Peyer's patch (tissue), 4 donors: ENCODE results near the gene CALN1. TPM values are rescaled to one million over a fixed set of nuclear protein-coding genes. Genes with fewer than 3 reads are reported as not detected.

Experiments used
- DNase-seq, 3 donors: peaks; one replicate each; pipeline ENCODE4 v3.0.0-alpha.2; 2017 to 2019
- H3K27ac ChIP-seq, 4 donors: fragments of 200-600 bp; sonication (generic); one replicate each; pipeline ENCODE4 v1.5.1; 2016 to 2019
- H3K27me3 ChIP-seq, 2 donors: fragments of 200-600 bp; sonication (generic); one replicate each; pipeline ENCODE4 v1.5.1; 2019
- H3K36me3 ChIP-seq, 3 donors: fragments of 200-600 bp; sonication (generic); one replicate each; pipeline ENCODE4 v1.5.1; 2016 to 2019
- H3K4me1 ChIP-seq, 4 donors: fragments of 200-600 bp; sonication (generic); one replicate each; pipeline ENCODE4 v1.5.1; 2016 to 2019
- H3K4me3 ChIP-seq, 4 donors: fragments of 200-600 bp; sonication (generic); 1 replicate in 3 of 4; 2 replicates in 1 of 4; pipeline ENCODE4 v1.5.1; 2016 to 2019; ENCODE audit warnings: mild to moderate bottlenecking in 1 of 4
- H3K9me3 ChIP-seq, 4 donors: fragments of 200-600 bp; sonication (generic); one replicate each; pipeline ENCODE4 v1.5.1; 2016 to 2019; ENCODE audit warnings: mild to moderate bottlenecking in 1 of 4
- CTCF ChIP-seq, 6 experiments: fragments of 450-650 bp in 4 of 6; fragments of 200-600 bp in 2 of 6; sonication (generic) in 1 of 6; IDR thresholded peaks; one replicate each; pipeline ENCODE4 v1.5.1; 2017 to 2019; ENCODE audit warnings: antibody characterized with exemption in 6 of 6, mild to moderate bottlenecking in 3 of 6, moderate library complexity in 1 of 6
- POLR2A ChIP-seq, 2 donors: fragments of 450-650 bp; IDR thresholded peaks; one replicate each; pipeline ENCODE4 v1.5.1; 2017; ENCODE audit warnings: antibody characterized with exemption in 2 of 2, mild to moderate bottlenecking in 2 of 2, moderate library complexity in 2 of 2
- total RNA-seq, 4 donors: library from RNA; depleted of rRNA; stranded (reverse); fragments of >200 nt; gene quantifications; one replicate each; pipeline ENCODE4 v1.1.0, GENCODE V29; 2016

Gene CALN1
- total RNA-seq, 4 donors from 2014 or later = 0.13 TPM; not detected in 3

GRCh38 chr7:72416846-72417245 lies 4.7 kb upstream of the CALN1 start:
- TF ChIP-seq POLR2A (IDR thresholded peaks at IDR 0.05) (no peak), CTCF (IDR thresholded peaks at IDR 0.05) (no peak)
- H3K9me3 ChIP-seq = no peaks in the 10 kb centered on the region
- no peaks in the 10 kb centered on the region for H3K36me3 ChIP-seq

GRCh38 chr7:72415586-72415985 lies 3.4 kb upstream of the CALN1 start:
- Histone ChIP-seq H3K9me3 (no peaks in the 10 kb centered on the region), H3K4me1 (no peaks in the 10 kb centered on the region), H3K4me3 (no peak overlapping the region), H3K27ac (no peak overlapping the region), H3K36me3 (no peaks in the 10 kb centered on the region), H3K27me3 (no peaks in the 10 kb centered on the region)
- no peak for TF ChIP-seq POLR2A (IDR thresholded peaks at IDR 0.05)
- TF ChIP-seq CTCF (IDR thresholded peaks at IDR 0.05) = no peak
- DNase-seq = no peak

More at GRCh38 chr7:72416846-72417245, 4.7 kb upstream of the CALN1 start:
- no peak for DNase-seq
- Histone ChIP-seq H3K4me3 (no peak overlapping the region), H3K27me3 (no peaks in the 10 kb centered on the region), H3K27ac (no peak overlapping the region), H3K4me1 (no peaks in the 10 kb centered on the region)

DNA sequence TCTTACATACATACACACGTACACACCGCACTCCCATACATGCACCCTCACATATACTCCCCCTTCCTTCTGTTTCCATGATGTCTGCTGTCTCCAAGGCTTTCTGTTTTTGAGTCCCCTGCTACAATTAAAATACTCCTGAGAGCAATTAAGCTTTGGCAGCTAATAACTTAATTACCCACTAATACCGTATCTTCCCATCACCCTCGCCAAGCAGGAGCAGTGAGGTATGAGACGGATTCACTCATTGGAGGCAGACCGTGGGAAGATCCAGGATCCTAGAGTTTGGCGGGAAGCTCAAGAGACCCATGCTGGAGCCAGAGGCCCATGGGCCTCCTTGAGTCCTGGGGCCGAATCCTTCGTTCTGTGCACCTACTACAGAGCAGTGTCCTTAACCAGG lies 1.7 kb upstream of the CALN1 start:
- H3K36me3 ChIP-seq = no peaks in the 10 kb centered on the region
- no peak overlapping the region for H3K4me3 ChIP-seq
- H3K4me1 ChIP-seq = no peaks in the 10 kb centered on the region
- H3K27ac ChIP-seq = no peak overlapping the region
- no peaks in the 10 kb centered on the region for H3K9me3 ChIP-seq
- no peaks in the 10 kb centered on the region for H3K27me3 ChIP-seq
- TF ChIP-seq CTCF (IDR thresholded peaks at IDR 0.05) = no peak
- no peak for TF ChIP-seq POLR2A (IDR thresholded peaks at IDR 0.05)
- no peak for DNase-seq

- Histone ChIP-seq H3K27ac (no peak overlapping the region), H3K36me3 (no peaks in the 10 kb centered on the region), H3K4me1 (no peaks in the 10 kb centered on the region), H3K9me3 (no peaks in the 10 kb centered on the region), H3K4me3 (no peak overlapping the region), H3K27me3 (no peaks in the 10 kb centered on the region)
- no peak for DNase-seq
- TF ChIP-seq POLR2A (IDR thresholded peaks at IDR 0.05) = no peak
- TF ChIP-seq CTCF (IDR thresholded peaks at IDR 0.05) = no peak
Observed at GRCh38 chr7:72413290-72413689, 1.2 kb upstream of the CALN1 start.

DNA sequence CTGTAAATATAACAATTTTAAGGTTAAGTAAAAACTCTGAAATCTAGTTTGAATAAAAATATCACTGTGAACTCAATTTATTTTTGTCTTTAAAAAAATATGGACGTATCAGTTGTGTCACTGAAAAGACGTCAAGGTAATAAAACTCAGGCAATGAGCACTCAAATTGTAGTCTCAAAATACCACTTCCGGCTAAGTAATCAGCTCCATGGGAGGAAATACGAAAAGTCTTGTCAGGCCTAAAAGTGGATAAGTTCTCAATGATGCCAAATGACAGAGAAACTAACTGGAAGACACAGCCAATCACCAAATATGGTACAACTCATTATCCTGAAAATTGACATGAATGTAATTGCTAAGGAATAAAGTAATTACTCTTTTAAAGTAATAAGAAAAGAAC lies 719 bp downstream of the CALN1 start:
- no peak overlapping the region for H3K27ac ChIP-seq
- no peak for TF ChIP-seq POLR2A (IDR thresholded peaks at IDR 0.05)
- no peak for TF ChIP-seq CTCF (IDR thresholded peaks at IDR 0.05)

GRCh38 chr7:72409638-72410015 lies 2.5 kb downstream of the CALN1 start:
- Histone ChIP-seq H3K27me3 (no peaks in the 10 kb centered on the region), H3K4me3 (no peak overlapping the region), H3K9me3 (no peaks in the 10 kb centered on the region), H3K27ac (no peak overlapping the region), H3K36me3 (no peaks in the 10 kb centered on the region), H3K4me1 (no peaks in the 10 kb centered on the region)
- no peak for DNase-seq
- TF ChIP-seq CTCF (IDR thresholded peaks at IDR 0.05) = no peak
- no peak for TF ChIP-seq POLR2A (IDR thresholded peaks at IDR 0.05)

More for the DNA sequence above, 719 bp downstream of the CALN1 start:
- H3K4me1 ChIP-seq = no peaks in the 10 kb centered on the region
- no peak overlapping the region for H3K4me3 ChIP-seq
- no peak for DNase-seq
- no peaks in the 10 kb centered on the region for H3K27me3 ChIP-seq
- no peaks in the 10 kb centered on the region for H3K9me3 ChIP-seq
- no peaks in the 10 kb centered on the region for H3K36me3 ChIP-seq
